ENCODE measurements around the gene GPR107. TPM values are rescaled to one million over a fixed set of nuclear protein-coding genes. Genes with fewer than 3 reads are reported as not detected.

The GPR107 gene
- total RNA-seq, 1 experiment from 2014 or later: 77.4 TPM

DNA sequence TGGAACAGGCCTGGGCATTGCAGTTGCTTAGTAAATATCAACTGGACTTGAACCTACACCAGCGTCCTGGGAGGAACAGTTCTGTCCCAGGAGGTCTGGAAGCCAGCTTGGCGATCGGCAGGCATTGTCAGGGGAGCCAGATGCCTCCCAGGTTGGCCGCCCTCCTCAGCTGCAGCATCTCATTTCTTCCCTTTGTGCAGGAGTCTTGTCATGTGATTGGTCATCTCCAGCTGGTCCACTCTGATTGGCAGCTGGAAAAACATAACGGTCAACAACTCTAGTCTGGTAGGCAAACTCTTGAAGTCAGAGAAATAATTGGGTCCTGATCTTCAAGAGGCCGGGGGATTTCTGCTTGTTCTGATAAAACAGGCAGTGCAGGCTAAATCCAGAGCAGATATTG is 88.9 kb downstream of the GPR107 start:
- H3K36me3 ChIP-seq (ENCODE audit: low read depth): no peaks in the 10 kb centered on the region
- no peak overlapping the region for H3K4me3 ChIP-seq
- no peak overlapping the region for H2AFZ ChIP-seq
- intact Hi-C loops (cut with micrococcal nuclease; ENCODE audit: unreplicated experiment): no loop called here
- no peak overlapping the region for H3K4me2 ChIP-seq
- H4K20me1 ChIP-seq (ENCODE audit: insufficient read depth): no peaks in the 10 kb centered on the region
- TF ChIP-seq, protein P1, sequence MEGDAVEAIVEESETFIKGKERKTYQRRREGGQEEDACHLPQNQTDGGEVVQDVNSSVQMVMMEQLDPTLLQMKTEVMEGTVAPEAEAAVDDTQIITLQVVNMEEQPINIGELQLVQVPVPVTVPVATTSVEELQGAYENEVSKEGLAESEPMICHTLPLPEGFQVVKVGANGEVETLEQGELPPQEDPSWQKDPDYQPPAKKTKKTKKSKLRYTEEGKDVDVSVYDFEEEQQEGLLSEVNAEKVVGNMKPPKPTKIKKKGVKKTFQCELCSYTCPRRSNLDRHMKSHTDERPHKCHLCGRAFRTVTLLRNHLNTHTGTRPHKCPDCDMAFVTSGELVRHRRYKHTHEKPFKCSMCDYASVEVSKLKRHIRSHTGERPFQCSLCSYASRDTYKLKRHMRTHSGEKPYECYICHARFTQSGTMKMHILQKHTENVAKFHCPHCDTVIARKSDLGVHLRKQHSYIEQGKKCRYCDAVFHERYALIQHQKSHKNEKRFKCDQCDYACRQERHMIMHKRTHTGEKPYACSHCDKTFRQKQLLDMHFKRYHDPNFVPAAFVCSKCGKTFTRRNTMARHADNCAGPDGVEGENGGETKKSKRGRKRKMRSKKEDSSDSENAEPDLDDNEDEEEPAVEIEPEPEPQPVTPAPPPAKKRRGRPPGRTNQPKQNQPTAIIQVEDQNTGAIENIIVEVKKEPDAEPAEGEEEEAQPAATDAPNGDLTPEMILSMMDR (conservative IDR thresholded peaks at IDR 0.05): no peak
- no peak for TF ChIP-seq EZH2 (IDR thresholded peaks at IDR 0.05; ENCODE audit: low read depth)
- peaks cover 7% of the 10 kb centered on the region; the same call in 1 of the 2 replicates for H3F3A ChIP-seq (ENCODE audit: insufficient read depth, low read depth)
- H3K9me3 ChIP-seq (ENCODE audit: insufficient read depth, low read depth): no peaks in the 10 kb centered on the region
- no peaks in the 10 kb centered on the region for H3K27me3 ChIP-seq (ENCODE audit: insufficient read depth, low read depth)
- CTCF ChIA-PET: no interaction called here
- POLR2A ChIA-PET (ENCODE audit: unreplicated experiment): interaction anchor here (0.5 kb wide), 1 partner anchor 21 kb away, joined by 10 read pairs; no protein-coding TSS in a partner anchor
- no peaks in the 10 kb centered on the region for H3K79me2 ChIP-seq (ENCODE audit: low read depth)
- H3K4me1 ChIP-seq (replicated peaks; ENCODE audit: insufficient read depth): no peaks in the 10 kb centered on the region
- no TSS peak for BruUV-seq (replicated peaks)
- no peaks in the 10 kb centered on the region for H3K9me2 ChIP-seq (ENCODE audit: insufficient read depth)
- H3K27ac ChIP-seq: no peak overlapping the region
- no peak for DNase-seq

DNA sequence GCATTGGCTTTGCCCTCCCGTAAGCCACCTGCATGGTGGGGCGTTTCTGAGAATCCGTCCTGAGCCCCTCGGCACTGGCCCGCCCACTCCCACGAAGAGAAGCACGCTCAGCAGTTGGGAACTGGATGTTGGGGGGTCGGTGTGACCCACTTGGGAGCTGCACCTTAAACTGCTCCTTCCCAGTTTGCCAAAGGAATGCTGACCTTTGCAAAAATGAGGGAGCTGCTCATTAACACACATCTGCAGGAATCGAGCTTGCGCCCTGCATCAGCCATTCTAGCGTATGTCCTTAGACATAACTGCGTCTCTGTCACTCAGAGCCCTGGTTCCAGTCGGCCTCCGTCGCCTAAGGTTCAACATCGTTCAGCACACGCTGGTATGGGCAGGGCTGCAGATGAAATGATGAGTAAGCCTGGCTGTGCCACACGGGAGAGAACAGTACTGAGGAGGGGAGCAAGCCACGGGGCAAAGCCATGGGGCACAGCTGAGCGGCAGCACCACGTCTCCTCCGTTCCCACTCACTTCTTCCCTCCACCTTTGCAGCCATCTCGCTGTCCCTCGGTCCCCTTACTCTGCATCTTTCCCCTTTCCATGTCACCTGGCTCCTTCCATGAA is 89.7 kb downstream of the GPR107 start:
- no peaks in the 10 kb centered on the region for H3K27me3 ChIP-seq (ENCODE audit: insufficient read depth, low read depth)
- no peaks in the 10 kb centered on the region for H4K20me1 ChIP-seq (ENCODE audit: insufficient read depth)
- no peaks in the 10 kb centered on the region for H3K79me2 ChIP-seq (ENCODE audit: low read depth)
- no peak overlapping the region for H3K4me3 ChIP-seq
- BruUV-seq (replicated peaks): no TSS peak
- H3K9me2 ChIP-seq (ENCODE audit: insufficient read depth): no peaks in the 10 kb centered on the region
- H3K9me3 ChIP-seq (ENCODE audit: insufficient read depth, low read depth): no peaks in the 10 kb centered on the region
- H3K36me3 ChIP-seq (ENCODE audit: low read depth): no peaks in the 10 kb centered on the region
- peaks cover 7% of the 10 kb centered on the region; the same call in 1 of the 2 replicates for H3F3A ChIP-seq (ENCODE audit: insufficient read depth, low read depth)
- H3K27ac ChIP-seq: no peak overlapping the region
- no peak overlapping the region for H2AFZ ChIP-seq
- no peak for DNase-seq
- H3K4me1 ChIP-seq (replicated peaks; ENCODE audit: insufficient read depth): no peaks in the 10 kb centered on the region
- CTCF ChIA-PET: interaction anchor here (0.6 kb wide), 2 partner anchors 122 to 397 kb away, joined by 3 to 11 read pairs; no protein-coding TSS in a partner anchor
- no peak for TF ChIP-seq EZH2 (IDR thresholded peaks at IDR 0.05; ENCODE audit: low read depth)
- TF ChIP-seq, protein P1 (conservative IDR thresholded peaks at IDR 0.05): no peak
- intact Hi-C loops (cut with micrococcal nuclease; ENCODE audit: unreplicated experiment): no loop called here
- POLR2A ChIA-PET (ENCODE audit: unreplicated experiment): no interaction called here
- no peak overlapping the region for H3K4me2 ChIP-seq

DNA sequence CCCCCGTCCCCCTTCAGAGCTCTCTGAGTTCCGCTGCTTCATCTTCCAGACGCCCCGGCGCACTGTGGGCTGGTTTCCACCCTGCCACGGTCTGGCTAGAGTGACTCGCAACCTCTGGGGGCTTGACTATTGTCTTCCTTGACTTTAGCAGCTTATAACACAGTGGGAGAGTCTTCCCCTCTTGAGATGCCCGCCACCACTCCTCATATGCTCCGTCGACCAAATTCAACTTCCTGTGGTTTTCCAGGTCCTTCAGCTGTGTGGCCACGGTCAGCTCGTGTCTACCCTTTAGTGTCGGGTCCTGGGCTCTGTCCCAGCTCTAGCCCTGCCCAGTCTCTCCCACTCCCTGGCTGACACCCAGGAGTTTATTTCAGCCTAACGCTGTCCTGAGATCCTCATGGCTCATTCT is 90.3 kb downstream of the GPR107 start:
- Histone ChIP-seq H3K4me3 (no peak overlapping the region), H3F3A (ENCODE audit: insufficient read depth, low read depth) (peaks cover 7% of the 10 kb centered on the region; the same call in 1 of the 2 replicates), H3K4me2 (no peak overlapping the region), H3K36me3 (ENCODE audit: low read depth) (no peaks in the 10 kb centered on the region), H3K4me1 (replicated peaks; ENCODE audit: insufficient read depth) (no peaks in the 10 kb centered on the region), H3K27ac (no peak overlapping the region), H4K20me1 (ENCODE audit: insufficient read depth) (no peaks in the 10 kb centered on the region), H2AFZ (no peak overlapping the region), H3K9me2 (ENCODE audit: insufficient read depth) (no peaks in the 10 kb centered on the region), H3K27me3 (ENCODE audit: insufficient read depth, low read depth) (no peaks in the 10 kb centered on the region), H3K9me3 (ENCODE audit: insufficient read depth, low read depth) (no peaks in the 10 kb centered on the region), H3K79me2 (ENCODE audit: low read depth) (no peaks in the 10 kb centered on the region)
- POLR2A ChIA-PET (ENCODE audit: unreplicated experiment): no interaction called here
- CTCF ChIA-PET: interaction anchor here (0.6 kb wide), 1 partner anchor 397 kb away, joined by 11 read pairs; no protein-coding TSS in a partner anchor
- intact Hi-C loops (cut with micrococcal nuclease; ENCODE audit: unreplicated experiment): no loop called here
- no peak for TF ChIP-seq EZH2 (IDR thresholded peaks at IDR 0.05; ENCODE audit: low read depth)
- TF ChIP-seq, protein P1 (conservative IDR thresholded peaks at IDR 0.05): no peak
- BruUV-seq (replicated peaks): no TSS peak
- DNase-seq: no peak

Data from PC-9 (cell line).